HG03575 (cell line): ENCODE measurements around the gene FASTK.
"Not testable (repeated sequence)": the region's sequence is repeated elsewhere in the genome, so short reads cannot be mapped to it uniquely, and the experiment has no call there.

Experiments used
- ATAC-seq: cut with Tn5 transposase; IDR thresholded peaks from one replicate; pipeline ENCODE4 v1.9.1; 2021; ENCODE audit not compliant: unreplicated experiment, insufficient number of reproducible peaks, low FRiP score; ENCODE audit errors: extremely low read depth

The FASTK gene

DNA sequence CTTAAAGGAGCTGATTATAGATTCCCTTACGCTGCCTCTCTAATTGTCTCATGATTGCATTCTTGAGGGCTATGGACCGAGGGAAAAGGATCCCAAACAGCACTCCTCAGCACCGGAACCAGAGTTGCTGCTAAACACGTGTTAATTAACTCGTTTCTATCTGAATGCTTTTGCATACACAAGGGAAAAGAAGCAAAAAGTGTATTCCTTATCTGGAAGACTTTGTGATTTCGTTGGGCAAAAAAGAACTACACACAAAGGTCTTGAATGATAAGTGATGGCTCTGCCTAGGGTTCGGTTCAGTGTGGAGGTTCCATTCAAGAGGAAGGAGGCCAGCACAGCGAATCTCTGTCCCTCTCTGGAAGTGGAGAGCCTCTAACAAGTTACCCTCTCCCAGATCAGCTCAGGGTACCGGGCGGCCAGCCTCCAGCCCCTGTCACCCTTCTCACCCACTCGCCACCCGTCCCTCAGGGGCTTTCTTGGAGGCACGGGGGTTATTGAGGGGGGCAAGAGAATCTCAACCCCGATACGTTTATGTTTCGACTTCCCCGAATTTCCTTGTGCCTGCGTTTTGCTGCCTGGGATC, 21.7 kb downstream of the FASTK start:
- ATAC-seq, result no peak

DNA sequence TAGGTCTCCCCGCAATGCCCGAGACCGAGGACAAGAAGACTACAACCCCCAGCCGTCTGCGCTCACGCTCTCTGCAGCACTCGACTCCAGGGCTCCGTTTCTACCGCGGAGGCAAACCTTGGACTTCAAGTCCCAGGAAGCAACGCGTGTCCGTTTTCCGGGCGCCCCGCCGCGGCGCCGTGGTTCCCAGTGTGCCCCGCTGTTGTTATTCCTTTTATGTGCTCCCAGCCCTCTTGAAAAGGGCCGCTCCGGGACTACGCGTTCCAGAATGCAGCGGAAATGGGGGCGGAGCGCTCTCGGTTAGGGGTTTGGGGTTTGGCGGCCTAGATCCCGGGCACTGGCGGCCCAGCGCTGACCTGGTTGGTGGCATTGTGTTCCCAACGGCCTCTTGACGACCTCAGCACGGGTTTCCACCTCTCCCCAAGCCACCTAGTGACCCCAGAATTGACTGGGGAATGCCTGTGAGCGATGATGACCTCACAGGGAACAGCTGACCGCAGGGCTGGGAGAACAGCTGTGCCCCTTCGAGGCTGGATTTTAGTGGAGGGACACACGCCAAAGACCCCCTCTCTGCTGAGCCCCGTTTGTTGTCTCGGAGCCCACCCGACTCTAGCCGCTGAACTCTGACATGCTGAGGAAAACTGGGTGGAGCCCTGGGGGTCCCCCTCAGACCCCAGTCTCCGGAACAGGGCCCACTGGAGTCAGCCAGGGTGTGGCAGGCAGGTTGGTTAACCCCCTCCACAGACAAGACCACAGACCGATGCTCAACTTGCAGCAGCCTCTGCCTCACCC, 22.4 kb downstream of the FASTK start:
- peak; percentile 71 for ATAC-seq

DNA sequence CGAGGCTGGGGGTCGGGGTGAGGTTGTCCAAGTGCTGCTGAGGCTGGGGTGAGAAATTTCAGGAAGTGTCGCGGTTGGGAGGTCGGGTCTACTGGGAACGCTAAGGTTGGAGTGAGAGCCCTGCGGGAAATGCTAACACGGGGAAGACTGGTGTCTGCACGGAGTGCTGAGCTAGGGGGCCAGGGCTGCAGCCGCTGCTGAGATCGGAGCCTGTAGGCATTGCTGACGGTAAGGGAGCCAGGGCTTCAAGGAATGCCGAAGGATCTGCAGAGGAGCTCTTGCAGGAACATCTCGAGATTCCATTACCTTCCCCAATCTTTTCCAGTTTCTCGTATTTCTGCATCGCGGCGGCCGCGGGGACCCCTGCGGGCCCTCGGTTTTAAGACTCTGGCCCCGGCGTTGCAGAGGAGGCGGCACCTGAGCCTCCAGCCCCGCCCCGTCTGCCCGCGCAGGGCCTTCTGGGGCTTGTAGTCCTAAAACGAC, 23.1 kb downstream of the FASTK start, which contains the start of gene CDK5:
Gene CDK5 (minus strand): TSS at position 392 of the 483 bp plus-strand sequence. CDS start 49 bp downstream, at position 343.
- peak; percentile 7 for ATAC-seq

DNA sequence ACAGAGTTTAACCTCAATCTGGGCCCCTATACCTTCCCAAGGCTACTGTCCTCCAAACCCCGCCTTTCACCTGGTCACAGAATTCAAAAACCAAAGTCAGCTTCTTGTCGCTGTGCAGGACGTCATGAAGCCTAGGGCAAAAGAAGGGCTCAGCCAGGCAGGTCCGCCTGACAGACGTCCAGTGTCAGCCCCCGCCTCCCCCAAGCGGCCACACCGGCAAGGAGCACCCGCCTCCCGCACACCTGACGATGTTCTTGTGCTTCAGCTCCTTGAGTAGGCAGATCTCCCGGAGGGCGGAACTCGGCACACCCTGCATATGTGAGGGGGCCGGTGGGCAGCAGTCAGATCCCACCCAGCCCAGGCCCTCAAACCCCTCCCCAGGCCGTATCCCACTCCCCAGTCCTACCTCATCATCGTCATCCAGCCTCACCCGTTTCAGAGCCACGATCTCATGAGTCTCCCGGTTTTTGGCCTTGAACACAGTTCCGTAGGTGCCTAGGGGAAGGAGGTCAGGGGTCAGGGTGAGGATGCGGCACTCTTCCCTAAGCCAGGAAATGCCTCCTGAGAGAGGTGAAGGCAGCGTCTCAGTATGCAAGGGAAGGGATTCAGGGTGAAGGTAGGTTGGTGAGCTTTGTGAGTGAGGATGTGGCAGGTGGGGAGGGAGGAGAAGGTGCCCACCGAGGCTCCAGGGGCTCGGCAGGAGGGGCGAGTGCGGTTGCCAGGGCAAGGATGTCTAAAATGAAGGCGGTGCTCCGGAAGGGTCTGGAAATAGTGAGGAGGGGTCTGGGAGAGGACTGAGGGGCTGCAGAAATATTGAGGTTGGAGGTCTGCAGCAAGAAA, 23.7 kb downstream of the FASTK start:
- ATAC-seq, result no peak

- no peak for ATAC-seq
Measured at GRCh38 chr7:151056283-151056665, 24.3 kb downstream of the FASTK start.

DNA sequence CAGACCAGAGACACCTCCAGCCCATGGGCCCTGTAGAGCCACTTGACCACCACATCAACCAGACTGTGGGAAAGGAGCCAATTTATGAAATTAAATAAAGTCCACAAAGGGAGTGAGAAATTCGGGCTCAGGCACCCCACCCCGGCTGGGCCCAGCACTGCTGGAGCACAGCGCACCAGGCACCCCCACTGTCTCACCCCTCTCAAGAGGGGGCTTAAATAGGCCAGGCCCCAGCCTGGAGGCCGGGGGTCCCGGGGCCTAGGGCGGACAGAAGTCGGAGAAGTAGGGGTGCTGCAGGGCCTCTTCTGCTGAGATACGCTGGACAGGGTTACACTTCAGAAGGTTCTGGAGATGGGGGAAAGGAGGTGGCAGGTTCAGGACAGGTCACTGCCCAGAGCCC, 26.9 kb downstream of the FASTK start:
- no peak for ATAC-seq

- no peak for ATAC-seq
Measured at GRCh38 chr7:151053096-151053495, 27.5 kb downstream of the FASTK start.

- no peak for ATAC-seq
Measured at GRCh38 chr7:151051108-151051507, 29.5 kb downstream of the FASTK start.

DNA sequence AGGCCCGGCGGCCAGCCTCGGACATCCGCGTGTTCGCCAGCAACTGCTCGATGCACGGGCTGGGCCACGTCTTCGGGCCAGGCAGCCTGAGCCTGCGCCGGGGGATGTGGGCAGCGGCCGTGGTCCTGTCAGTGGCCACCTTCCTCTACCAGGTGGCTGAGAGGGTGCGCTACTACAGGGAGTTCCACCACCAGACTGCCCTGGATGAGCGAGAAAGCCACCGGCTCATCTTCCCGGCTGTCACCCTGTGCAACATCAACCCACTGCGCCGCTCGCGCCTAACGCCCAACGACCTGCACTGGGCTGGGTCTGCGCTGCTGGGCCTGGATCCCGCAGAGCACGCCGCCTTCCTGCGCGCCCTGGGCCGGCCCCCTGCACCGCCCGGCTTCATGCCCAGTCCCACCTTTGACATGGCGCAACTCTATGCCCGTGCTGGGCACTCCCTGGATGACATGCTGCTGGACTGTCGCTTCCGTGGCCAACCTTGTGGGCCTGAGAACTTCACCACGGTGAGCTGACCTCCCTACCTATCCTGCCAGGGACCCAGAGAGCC, 31.6 kb downstream of the FASTK start:
- ATAC-seq, result no peak

DNA sequence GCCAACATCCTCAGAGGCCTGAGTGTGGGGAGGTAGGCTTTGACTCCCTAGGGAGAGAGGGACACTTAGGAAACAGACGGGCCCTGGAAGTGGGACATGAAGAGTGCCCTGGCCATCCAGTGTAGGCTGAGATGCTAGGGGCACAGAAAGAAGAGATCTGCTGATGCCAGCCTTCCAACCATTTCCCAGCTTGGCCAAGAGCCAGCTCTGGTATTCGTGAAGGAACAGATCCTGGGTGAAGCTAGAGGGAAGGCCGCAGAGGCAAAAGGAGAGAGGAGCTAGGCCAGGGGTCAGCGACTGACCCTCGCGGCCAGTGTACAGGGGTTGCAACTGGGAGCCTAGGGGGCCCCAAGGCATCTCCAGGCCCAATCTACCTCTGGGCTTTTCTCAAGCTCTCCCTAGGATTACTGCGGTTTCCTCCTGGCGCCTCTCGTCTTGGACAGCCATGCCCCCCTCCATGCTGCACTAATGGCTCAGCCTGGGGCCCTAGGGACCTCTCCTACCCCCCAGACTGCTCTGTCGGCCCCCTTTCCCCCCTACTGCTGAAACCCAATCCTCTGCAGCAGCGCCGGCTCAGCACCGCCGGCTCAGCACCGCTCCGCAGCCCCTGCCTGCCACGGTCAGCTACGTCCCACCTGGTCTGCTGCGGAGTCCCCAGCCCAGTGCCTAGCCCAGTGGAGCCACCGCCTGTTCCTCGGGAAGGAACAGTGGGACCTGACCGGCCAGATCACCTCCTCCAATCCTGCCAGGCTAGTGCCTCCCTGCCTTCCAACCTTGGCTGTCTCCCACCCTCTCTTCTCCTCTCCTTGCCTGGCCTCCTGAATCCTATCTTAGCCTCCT, 32.4 kb downstream of the FASTK start, which contains the start of gene ASIC3:
Gene ASIC3 (plus strand): TSS at position 556 of the 840 bp plus-strand sequence. CDS start 355 bp downstream, outside the sequence.
- no peak for ATAC-seq

- no peak for ATAC-seq
Measured at GRCh38 chr7:151046603-151047573, 33.7 kb downstream of the FASTK start.

GRCh38 chr7:151045967-151046366, 34.6 kb downstream of the FASTK start:
- ATAC-seq, result no peak

DNA sequence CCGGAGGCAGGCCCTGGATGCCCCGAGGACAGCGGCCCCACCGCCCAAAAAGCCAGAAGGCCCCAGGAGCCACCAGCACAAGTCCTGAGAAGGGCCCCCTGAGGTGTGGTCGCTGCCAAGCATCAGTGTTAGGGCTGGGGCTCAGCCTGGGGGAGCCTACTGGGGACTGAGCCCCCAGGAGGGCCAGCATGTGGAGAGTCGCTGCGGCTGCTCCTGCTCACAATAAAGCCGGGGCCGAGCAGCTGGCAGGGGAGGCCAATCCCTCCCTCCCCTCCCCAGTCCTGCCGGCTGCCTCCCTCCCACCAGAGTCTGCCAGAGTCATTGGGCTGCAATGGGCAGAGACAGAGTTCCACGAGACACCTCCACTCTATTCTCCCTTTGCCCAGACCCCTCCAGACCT, 35.3 kb downstream of the FASTK start:
- no peak for ATAC-seq

- ATAC-seq, result no peak
Measured at GRCh38 chr7:151043959-151044358, 36.6 kb downstream of the FASTK start.

DNA sequence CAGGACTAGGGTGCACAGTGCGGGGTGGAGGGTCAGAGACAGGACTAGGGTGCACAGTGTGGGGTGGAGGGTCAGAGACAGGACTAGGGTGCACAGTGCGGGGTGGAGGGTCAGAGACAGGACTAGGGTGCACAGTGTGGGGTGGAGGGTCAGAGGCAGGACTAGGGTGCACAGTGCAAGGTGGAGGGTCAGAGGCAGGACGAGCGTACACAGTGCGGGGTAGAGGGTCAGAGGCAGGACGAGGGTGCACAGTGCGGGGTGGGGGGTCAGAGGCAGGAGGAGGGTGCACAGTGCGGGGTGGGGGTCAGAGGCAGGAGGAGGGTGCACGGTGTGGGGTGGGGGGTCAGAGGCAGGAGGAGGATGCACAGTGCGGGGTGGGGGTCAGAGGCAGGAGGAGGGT, 37.2 kb downstream of the FASTK start:
- ATAC-seq, result not testable (repeated sequence)

GRCh38 chr7:151040616-151041375, 39.8 kb downstream of the FASTK start:
- no peak for ATAC-seq
